ENCODE data around the gene SHANK1.

DNA sequence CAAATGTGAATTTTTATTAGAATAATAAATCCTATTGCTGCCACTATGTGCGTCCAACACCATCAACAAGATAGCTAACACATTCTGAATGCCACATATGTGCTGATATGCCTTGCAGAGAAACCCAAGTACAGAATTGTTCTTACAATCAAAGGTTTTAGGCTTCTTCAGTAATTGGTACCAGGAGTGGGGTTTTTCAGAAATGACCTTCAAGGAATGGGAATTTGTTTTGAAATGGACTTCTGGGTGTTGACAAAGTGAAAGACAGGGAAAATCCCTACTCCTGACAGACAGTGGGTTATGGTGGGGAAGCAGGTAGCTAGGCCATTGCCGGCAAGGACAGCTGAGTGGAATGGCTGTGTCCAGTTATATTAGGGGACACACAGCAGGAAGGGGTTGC, 85.6 kb downstream of the SHANK1 start:
- no peak for TF ChIP-seq EZH2 (IDR thresholded peaks at IDR 0.05; ENCODE audit: insufficient read depth, poor library complexity, severe bottlenecking)
- TF ChIP-seq EZH2phosphoT487 (IDR thresholded peaks at IDR 0.05; ENCODE audit: insufficient read depth, low read depth), result no peak
